OCI-M1 (cell line): ENCODE results near the gene HLA-DQB2.
"Not testable (repeated sequence)": the region's sequence is repeated elsewhere in the genome, so short reads cannot be mapped to it uniquely, and the experiment has no call there.

ENCODE experiments used
- DNase-seq: peaks from one replicate; lab custom pipeline; 2025; lab: John Stamatoyannopoulos, UW

Gene HLA-DQB2

DNA sequence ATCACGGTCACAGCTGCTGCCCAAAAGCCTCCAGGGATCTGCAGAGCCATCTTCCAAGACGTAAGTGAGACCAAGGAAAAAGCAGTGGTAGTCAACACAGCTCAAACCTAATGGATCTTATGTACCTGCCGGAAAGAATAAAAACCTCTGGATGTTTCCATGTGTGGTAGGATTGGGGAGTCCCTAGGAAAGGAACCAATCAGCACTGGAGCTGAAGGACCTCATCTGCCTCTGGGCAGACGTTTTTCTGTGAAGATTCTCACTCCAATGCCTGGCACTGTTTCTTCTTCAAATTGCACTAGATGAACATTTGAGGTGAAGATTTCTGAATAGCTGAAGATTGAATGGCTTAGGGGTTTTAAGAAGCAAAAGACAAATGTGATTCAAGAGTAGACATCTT lies at the start of gene HLA-DQB2:
HLA-DQB2 (minus strand) TSS at position 112 of the 400 bp plus-strand sequence; CDS start at position 50, 62 bp downstream.
- DNase-seq, result no peak

DNA sequence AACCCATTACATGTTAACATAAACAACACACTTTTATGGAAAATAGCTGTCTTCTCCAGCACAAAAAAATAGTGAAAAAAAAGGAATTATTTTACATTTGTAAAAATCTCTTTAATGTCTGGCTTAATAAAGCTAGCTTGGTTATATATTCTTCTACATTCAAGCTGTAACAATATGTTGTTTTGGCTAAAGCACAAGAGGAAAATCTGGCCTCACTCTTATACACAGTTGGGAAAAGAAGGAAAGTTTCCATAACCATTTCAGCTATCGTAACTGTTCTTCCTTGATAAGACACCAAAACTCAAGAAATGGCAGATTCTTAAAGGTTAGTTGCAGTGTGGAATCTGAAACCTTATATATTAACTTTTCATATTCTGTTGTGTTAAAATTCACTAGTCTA lies 45.8 kb upstream of the HLA-DQB2 start:
- DNase-seq, result no peak

- no peak for DNase-seq
Observed at GRCh38 chr6:32807020-32807580, 43.8 kb upstream of the HLA-DQB2 start.

- not testable (repeated sequence) for DNase-seq
Observed at GRCh38 chr6:32805404-32805803, 42.1 kb upstream of the HLA-DQB2 start.

GRCh38 chr6:32803416-32803815 lies 40.1 kb upstream of the HLA-DQB2 start:
- peak; percentile 55 for DNase-seq

DNA sequence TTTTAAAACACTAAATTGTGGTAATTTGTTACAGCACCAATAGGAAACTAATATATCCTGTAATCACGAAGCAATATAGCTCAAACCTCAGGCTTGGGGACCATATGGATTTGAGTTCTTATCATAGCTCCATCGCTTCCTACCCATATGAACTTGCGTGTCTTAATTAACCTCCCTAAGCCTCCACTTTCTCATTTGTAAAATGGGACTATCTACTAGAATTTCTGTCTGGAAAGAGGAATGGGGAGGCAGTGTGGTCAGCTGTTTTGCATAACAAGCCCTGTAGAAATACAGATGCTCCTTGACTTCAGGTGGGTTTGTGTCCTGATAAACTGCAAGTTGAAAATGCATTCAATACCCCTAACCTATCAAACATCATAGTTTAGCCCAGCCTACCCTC lies 36.4 kb upstream of the HLA-DQB2 start:
- DNase-seq, result no peak

DNA sequence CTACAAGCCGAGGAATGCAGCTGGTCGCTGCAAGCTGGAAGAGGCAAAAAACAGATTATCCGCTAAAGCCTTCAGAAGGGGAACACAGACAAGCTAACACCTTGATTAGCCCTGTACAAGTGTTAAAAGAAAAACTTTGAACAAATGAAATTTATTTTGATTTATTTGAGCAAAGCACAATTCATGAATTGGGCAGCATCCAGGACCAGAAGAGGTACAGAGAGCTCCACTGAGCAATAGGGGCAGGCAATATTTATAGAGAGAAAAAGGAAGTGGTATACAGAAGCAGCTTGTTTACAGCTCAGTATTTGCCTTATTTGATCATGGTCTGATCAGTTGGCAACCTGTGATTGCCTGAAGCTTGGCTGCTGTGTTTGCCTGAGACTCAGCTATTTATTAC lies 35.8 kb upstream of the HLA-DQB2 start:
- DNase-seq, result peak; percentile 30

DNA sequence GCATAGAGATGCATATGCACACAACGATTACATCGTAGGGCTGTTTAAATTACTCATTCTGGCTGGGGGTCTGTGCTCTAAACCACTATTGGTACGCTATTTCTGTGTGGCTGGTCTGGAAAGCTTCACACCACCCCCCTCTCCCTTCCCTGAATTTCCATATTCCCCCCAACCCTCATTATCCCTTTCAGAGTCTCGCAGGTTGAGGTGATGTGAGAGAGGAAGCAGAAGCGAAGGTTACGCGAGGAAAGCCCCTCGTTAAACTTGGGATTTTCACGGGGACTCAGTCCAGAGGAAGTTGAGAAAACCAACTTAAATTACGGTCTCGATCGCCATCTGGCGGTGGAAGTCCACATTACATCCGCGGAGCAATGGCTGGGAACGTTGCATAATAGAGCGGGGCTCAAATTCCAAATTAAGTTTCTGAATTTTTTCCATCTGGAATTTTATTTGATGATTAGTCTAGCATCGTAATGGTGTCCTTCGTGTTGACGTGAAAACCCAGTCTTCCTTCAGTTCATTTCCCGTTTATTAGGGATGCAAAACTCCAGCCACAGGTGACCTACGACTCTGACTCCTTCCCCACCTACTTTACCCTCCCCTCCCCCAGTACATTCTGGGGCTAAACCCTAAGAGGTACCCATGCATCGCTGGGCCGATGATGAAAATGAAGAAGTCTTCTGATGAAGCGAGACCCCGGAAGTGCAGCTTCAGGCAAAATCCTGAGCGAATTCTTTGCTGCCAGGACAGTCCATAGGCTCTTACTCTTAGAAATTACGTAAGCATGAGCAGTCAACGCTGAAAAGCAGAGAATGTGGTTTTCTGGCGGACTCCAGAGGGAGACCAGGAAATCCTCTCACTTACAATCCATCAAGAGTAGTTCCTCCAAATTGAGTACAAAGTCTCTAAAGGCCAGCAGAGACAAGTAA lies 33.8 kb upstream of the HLA-DQB2 start:
- peak; percentile 89 for DNase-seq

GRCh38 chr6:32794510-32794909 lies 31.2 kb upstream of the HLA-DQB2 start:
- peak; percentile 74 for DNase-seq

DNA sequence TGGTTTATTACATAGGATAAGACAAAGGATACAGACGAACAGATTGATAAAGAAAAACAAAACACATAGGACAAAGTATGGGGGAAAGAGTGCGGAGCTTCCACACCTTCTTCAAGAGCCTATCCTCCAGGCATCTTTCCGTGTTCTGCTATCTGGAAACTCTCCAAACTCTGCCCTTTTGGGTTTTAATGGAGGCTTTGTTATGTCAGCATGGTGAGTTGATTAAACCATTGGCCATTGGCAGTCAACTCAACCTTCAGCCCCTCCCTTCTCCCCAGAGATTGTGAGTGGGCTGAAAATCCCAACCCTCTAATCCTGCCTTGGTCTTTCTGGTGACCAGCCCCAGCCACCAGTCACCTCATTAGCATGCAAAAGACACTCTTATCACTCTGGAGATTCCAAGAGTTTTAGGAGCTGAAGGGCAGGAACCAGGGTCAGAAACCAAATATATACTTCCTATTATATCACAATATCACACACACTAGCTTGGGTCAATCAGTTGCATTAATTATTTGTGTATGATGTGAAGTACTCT lies 29.6 kb upstream of the HLA-DQB2 start:
- DNase-seq, result no peak

DNA sequence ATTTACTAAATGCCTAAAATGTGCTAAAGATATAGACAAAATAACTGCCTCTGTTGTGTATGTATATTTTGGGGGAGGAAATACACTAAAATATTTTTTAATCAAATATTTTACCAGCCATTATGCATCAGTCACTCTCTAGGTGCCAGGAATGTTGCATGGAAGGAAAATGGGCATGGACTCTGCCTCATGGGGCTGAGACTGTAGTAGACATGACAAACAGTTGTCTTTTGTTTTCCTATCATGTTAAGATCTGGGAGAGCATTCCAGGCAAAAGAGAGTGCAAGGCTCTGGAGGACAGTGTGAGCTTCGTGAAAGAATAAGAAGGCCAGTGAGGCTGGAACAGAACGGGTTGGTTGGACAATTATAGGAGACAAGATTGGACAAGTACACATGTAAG lies 27.0 kb upstream of the HLA-DQB2 start:
- no peak for DNase-seq

DNA sequence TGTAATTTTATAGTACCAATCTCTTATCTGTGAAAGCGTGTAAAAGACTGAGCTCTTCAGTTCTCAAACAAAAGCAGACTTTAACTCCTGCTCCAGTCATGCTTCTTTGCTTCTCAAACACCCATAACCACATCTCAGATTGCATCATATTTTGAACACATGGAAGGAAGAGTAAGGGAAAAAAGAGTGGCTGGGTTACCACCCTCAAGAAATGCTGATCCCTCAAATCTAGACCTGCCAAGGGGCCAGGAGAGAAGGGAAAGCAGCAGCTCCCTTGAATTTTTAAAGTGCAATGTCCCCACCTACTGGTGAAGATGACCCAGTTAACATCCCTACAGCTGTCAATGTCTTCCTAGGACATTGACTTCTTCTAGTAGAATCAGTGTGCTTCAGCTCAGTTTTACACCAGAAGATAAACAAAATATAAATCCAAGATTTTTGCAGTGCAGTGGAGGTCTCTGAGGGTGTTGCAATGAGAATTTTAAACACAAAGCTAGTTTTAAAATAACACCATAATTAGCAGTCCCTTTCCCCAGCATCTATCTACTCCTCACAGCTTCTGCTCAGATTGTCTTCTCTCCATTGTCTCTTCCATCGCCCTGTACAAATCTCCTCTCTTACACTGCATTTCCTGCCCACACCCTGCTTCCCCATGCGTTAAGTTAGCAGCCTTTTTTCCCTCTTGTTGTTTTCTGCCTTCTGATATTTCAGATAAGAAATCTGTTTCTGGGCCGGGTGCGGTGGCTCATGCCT lies 22.6 kb upstream of the HLA-DQB2 start:
- DNase-seq, result peak; percentile 91

- not testable (repeated sequence) for DNase-seq
Observed at GRCh38 chr6:32782923-32783322, 19.6 kb upstream of the HLA-DQB2 start.

DNA sequence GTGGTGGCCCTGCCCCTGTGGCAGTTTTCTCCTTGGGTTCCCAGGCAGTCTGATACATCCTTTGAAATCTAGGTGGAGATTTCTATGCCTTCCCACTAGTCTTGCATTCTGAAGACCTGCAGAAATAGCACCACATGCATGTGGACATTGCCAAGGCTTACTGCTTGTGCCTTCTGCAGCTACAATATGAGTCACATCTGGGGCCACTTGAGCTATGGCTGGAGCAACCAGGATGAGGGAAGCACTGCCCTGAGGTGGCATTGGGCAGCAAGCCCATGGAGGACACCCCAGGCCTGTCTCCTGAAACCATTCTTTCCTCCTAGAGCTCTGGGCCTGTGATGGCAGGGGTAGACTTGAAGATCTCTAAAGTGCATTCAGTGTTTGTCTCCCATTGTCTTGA lies 15.7 kb upstream of the HLA-DQB2 start:
- DNase-seq, result no peak

DNA sequence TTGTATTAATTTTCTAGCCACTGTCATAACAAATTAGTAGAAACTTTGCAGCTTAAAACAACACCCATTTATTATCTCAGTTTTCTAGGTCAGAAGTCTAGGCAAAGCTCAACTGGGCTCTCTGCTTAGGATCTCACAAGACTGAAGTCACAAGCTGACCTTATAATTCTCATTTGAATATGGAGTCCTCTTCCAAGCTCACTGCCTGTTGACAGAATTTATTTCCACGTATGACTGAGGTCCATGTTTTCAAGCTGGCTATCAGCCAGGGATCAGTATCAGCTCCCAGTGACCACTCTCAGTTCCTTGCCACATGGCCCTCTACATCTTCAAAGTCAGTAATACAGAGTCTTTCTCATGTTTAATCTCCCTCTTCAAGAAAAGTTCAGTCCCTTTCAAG lies 11.7 kb upstream of the HLA-DQB2 start:
- DNase-seq, result no peak

DNA sequence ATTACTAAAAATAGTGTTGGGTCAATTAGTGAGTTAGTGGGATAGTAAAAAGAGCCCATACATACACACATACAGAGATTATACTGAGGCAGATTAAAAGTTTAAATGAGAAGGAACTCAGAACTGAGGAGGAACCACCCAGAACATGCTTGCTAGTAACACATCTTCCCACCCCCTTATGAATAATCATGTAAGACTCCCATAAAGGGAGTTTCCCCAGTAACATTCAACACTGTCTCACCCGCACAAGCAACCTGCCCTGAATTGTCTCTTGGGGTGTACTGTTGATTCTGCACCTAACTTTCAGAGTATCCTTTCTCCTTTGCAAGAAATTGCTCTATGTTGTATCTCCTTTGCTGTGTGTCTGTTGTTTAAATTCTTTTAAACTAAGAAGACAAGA lies 11.1 kb upstream of the HLA-DQB2 start:
- peak; percentile 21 for DNase-seq

DNA sequence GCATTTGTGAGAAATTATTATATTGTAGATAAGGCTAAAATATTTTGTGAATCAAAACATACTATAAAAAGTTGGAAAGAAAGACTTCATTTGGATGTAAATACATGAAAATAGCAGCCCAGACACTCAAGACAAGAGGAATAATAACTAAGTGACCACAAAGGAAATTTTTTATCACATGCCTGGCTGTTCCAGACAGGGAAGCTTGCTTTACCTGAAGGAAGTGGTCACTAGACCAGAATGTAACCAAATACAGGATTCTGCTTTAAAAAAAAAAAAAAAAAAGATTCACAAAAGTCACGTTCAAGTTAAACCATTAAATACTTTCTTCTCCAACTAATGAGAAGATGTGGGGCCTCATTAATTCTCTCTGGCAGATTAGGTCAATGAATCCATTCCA lies 9.3 kb upstream of the HLA-DQB2 start:
- DNase-seq, result no peak

DNA sequence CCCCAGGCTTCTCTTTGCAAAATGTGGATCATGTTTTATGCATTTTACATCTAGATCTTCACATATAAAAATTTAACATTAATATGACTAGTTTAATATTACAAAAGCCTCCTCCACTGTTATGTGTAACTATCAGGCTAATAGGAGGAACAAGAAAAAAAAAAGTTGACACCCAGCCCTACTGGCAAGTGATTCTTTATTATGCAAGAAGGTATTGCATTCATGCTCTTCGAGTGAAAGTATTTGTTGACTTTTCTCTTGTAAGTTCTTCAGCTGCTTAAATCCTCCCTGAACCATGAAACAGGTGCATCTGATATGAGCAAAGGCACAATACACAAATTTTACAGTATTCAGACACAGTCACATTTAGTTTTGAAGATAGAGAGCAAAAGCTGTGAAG lies 716 bp upstream of the HLA-DQB2 start:
- no peak for DNase-seq

- DNase-seq, result no peak
Observed at GRCh38 chr6:32761548-32761947, 1.8 kb downstream of the HLA-DQB2 start.

DNA sequence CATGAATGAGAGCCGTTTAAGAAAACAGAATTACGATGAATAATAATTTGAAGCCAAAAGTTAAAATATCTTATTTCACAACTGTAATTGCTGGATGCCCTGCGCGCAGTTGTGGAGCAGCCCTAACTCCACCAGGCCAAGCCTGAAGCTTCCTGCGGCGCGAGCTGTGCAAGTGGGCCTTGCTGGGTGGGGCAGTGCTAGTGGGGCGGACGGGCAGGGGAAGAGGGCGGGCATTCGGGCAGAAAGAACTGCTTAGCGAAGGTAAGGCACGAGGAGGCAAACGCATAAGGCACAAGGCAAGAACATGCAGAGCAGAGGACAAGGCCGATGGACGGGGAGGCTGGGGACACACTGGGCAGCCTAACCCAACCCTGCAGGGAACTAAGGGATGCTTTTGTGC lies 2.3 kb downstream of the HLA-DQB2 start:
- DNase-seq, result no peak

DNA sequence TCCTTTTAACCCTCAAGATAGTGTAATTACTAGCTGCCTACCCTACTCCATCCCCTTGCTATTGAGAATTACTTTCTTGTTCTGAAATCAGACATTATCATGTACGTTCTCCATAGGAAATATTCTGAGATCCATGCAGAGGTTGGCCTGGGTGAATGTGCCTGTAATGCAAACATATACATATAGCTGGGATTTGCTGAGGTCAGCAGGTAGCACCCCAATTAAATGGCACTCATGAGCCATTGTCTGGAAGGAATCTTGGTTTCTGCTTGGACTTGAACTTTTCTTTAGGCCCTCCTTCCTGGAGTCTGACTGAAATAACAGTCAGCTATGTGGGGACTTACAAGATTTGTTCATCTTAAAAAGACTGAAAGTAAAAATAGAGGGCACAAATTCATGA lies 3.7 kb downstream of the HLA-DQB2 start:
- no peak for DNase-seq

DNA sequence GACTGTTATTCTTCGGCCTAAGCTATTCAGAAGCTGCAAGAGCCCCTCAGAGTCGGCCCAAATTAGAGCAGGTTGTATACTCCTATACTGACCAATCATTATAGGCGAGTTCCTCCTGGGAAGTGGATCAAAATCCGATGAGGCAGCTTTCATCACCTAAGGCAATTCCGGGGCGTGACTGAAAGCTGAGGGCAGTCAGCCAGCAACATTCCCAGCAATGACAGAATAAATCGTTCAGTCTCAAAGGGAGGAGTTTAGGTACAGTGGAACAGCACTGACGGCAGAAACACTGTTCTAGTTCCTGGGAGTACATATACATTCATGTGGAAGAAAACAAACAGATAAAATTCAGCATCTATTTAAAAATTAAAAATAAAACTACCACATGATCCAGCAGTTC lies 10.8 kb downstream of the HLA-DQB2 start:
- no peak for DNase-seq

- DNase-seq, result not testable (repeated sequence)
Observed at GRCh38 chr6:32745649-32746048, 17.7 kb downstream of the HLA-DQB2 start.
